SU-DHL-6 (cell line): ENCODE data around the gene SCLT1.

Source experiments
- H2AFZ ChIP-seq: fragments of 200-600 bp; sonication (generic); 2 replicates; pipeline ENCODE4 v1.6.1; 2014; ENCODE audit warnings: low read depth, mild to moderate bottlenecking, moderate library complexity, mixed read lengths, antibody characterized with exemption, low read length; ENCODE audit not compliant: severe bottlenecking
- H3F3A ChIP-seq: fragments of 200-600 bp; shearing (Covaris generic); 2 replicates; pipeline ENCODE4 v1.6.0; 2016; ENCODE audit warnings: antibody characterized with exemption, mild to moderate bottlenecking; ENCODE audit not compliant: insufficient read depth
- H3K27ac ChIP-seq: fragments of 200-600 bp; sonication (generic); 2 replicates; pipeline ENCODE4 v1.5.1; 2016; ENCODE audit warnings: low read depth, mild to moderate bottlenecking, low read length, moderate library complexity, mixed read lengths
- H3K27me3 ChIP-seq: fragments of 200-600 bp; sonication (generic), shearing (Covaris generic); 2 replicates; pipeline ENCODE4 v1.6.0; 2014; ENCODE audit warnings: mild to moderate bottlenecking, low read length
- H3K36me3 ChIP-seq: fragments of 200-600 bp; sonication (generic); 2 replicates; pipeline ENCODE4 v1.6.1; 2014; ENCODE audit warnings: mild to moderate bottlenecking, low read length, mixed read lengths
- H3K4me2 ChIP-seq: fragments of 300-600, 200-600 bp; shearing (Covaris generic), sonication (generic); 2 replicates; pipeline ENCODE4 v1.6.0; 2014; ENCODE audit warnings: low read length, low read depth, mild to moderate bottlenecking; ENCODE audit not compliant: poor library complexity, severe bottlenecking
- H3K4me3 ChIP-seq: fragments of 200-600 bp; sonication (generic); 2 replicates; pipeline ENCODE4 v1.5.1; 2014; ENCODE audit warnings: antibody characterized with exemption, low read length, mild to moderate bottlenecking, mixed read lengths; ENCODE audit not compliant: insufficient read depth, poor library complexity, severe bottlenecking
- H3K79me2 ChIP-seq: fragments of 200-600 bp; sonication (generic); 2 replicates; pipeline ENCODE4 v1.6.1; 2014; ENCODE audit warnings: mild to moderate bottlenecking, low read length, moderate library complexity; ENCODE audit not compliant: insufficient read depth
- H3K9ac ChIP-seq: fragments of 200-600 bp; sonication (generic); 2 replicates; pipeline ENCODE4 v1.7.0; 2014; ENCODE audit warnings: mild to moderate bottlenecking, low read length
- H3K9me2 ChIP-seq: fragments of 200-600 bp; sonication (generic); replicated peaks from 2 replicates; pipeline ENCODE4 v1.6.1; 2014; ENCODE audit warnings: low read length; ENCODE audit not compliant: insufficient read depth
- H3K9me3 ChIP-seq: fragments of 200-600 bp; sonication (generic); 2 replicates; pipeline ENCODE4 v1.6.1; 2014; ENCODE audit warnings: low read length, mixed read lengths; ENCODE audit not compliant: insufficient read depth
- H4K20me1 ChIP-seq: fragments of 200-600 bp; sonication (generic); 2 replicates; pipeline ENCODE4 v1.6.1; 2014; ENCODE audit warnings: low read depth, mild to moderate bottlenecking, antibody characterized with exemption, low read length, moderate library complexity, mixed read lengths
- EZH2phosphoT487 ChIP-seq: fragments of 200-600 bp; sonication (generic), shearing (Covaris generic); conservative IDR thresholded peaks from 2 replicates; pipeline ENCODE4 v1.6.1; 2018; ENCODE audit warnings: mild to moderate bottlenecking, antibody characterized with exemption, low read length, moderate library complexity, mixed read lengths
- TF ChIP-seq, protein P1 (sequence below): fragments of 200-600 bp; sonication (generic); IDR thresholded peaks from one replicate; pipeline ENCODE4 v1.5.1; 2017; ENCODE audit warnings: antibody characterized with exemption, mild to moderate bottlenecking, low read length, moderate library complexity; ENCODE audit not compliant: insufficient read depth, poor library complexity, severe bottlenecking

Gene SCLT1

DNA sequence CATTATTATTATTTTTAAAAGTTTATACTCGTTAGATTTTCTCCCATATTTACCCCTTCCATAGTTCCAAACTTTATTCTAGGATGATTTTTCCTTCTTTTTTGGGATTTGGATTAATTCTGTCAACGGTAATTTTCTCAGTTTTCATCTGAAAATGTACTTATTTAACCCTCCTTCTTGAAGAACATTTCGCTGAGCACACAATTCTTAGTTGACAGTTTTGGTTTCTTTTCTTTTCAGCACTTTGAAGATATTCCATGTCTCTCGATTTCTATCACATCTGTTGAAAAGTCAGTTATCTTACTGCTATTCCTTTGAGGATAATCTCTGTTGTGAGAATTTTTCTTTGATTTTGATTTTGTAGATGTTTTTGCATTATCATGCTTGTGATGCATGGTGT, 85.2 kb downstream of the SCLT1 start:
- Histone ChIP-seq H3K79me2 (no peaks in the 10 kb centered on the region), H3K27me3 (no peaks in the 10 kb centered on the region), H3K4me3 (no peak overlapping the region), H3F3A (no peaks in the 10 kb centered on the region), H3K9me3 (no peaks in the 10 kb centered on the region), H3K27ac (no peak overlapping the region), H2AFZ (no peak overlapping the region), H4K20me1 (no peaks in the 10 kb centered on the region), H3K36me3 (no peaks in the 10 kb centered on the region), H3K9me2 (no peaks in the 10 kb centered on the region), H3K4me2 (no peak overlapping the region), H3K9ac (no peak overlapping the region)
- TF ChIP-seq, protein P1, sequence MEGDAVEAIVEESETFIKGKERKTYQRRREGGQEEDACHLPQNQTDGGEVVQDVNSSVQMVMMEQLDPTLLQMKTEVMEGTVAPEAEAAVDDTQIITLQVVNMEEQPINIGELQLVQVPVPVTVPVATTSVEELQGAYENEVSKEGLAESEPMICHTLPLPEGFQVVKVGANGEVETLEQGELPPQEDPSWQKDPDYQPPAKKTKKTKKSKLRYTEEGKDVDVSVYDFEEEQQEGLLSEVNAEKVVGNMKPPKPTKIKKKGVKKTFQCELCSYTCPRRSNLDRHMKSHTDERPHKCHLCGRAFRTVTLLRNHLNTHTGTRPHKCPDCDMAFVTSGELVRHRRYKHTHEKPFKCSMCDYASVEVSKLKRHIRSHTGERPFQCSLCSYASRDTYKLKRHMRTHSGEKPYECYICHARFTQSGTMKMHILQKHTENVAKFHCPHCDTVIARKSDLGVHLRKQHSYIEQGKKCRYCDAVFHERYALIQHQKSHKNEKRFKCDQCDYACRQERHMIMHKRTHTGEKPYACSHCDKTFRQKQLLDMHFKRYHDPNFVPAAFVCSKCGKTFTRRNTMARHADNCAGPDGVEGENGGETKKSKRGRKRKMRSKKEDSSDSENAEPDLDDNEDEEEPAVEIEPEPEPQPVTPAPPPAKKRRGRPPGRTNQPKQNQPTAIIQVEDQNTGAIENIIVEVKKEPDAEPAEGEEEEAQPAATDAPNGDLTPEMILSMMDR: no peak
- no peak for TF ChIP-seq EZH2phosphoT487

DNA sequence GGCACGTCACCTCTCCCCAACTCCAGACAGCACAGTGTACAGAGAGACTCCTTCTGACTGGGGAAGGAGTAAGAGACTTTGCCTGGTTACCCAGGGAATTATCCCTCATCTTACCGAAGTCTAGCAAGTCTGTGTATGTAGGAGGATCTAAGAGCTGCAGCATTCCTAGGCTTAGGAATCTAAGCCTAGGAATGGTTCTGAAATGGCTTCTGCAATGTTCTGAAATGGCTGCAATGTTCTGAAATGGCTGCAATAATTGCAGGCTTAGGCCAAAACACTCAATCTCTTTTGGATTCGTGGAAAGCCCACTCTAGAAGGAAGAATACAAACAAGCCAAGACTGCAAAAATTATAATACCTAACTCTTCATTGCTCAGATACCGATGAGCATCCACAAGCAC, 106.4 kb downstream of the SCLT1 start:
- no peak for TF ChIP-seq EZH2phosphoT487
- TF ChIP-seq, protein P1: no peak
- Histone ChIP-seq H3K4me3 (no peak overlapping the region), H3K79me2 (no peaks in the 10 kb centered on the region), H3K27me3 (no peaks in the 10 kb centered on the region), H3K9me3 (no peaks in the 10 kb centered on the region), H3K36me3 (no peaks in the 10 kb centered on the region; the same call in 1 of the 2 replicates), H2AFZ (no peak overlapping the region), H3K4me2 (no peak overlapping the region), H3F3A (no peaks in the 10 kb centered on the region), H3K27ac (no peak overlapping the region), H4K20me1 (no peaks in the 10 kb centered on the region), H3K9me2 (no peaks in the 10 kb centered on the region), H3K9ac (no peak overlapping the region)

DNA sequence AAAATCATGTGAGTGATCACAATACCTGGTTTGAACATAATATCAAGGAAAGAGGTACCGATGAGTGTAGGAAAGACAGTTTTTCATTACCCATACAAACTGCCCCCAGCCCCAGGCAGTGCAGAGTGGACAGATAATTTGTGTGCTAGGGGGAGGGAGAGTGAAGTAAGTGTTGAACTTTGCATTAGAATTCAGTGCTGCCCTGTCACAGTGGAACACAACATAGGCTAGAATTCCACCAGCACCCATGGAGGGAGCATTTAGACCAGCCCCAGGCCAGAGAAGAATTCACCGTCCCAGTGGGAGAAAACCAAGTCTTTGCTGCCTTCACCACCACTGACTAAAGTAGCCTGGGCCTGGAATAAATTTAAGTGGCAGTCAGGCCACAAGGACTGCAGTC, 107.3 kb downstream of the SCLT1 start:
- Histone ChIP-seq H3K27ac (no peak overlapping the region), H3K36me3 (no peaks in the 10 kb centered on the region; the same call in 1 of the 2 replicates), H3K9ac (no peak overlapping the region), H2AFZ (no peak overlapping the region), H3F3A (no peaks in the 10 kb centered on the region), H4K20me1 (no peaks in the 10 kb centered on the region), H3K9me2 (no peaks in the 10 kb centered on the region), H3K79me2 (no peaks in the 10 kb centered on the region), H3K4me2 (no peak overlapping the region), H3K4me3 (no peak overlapping the region), H3K9me3 (no peaks in the 10 kb centered on the region), H3K27me3 (no peaks in the 10 kb centered on the region)
- TF ChIP-seq, protein P1: no peak
- TF ChIP-seq EZH2phosphoT487: no peak
